AG20443 (cell line): ENCODE data around the gene OMP.

Source experiments
- DNase-seq: peaks from one replicate; pipeline ENCODE4 v3.0.0; 2012; ENCODE audit warnings: low spot score, mixed read lengths

The OMP gene

DNA sequence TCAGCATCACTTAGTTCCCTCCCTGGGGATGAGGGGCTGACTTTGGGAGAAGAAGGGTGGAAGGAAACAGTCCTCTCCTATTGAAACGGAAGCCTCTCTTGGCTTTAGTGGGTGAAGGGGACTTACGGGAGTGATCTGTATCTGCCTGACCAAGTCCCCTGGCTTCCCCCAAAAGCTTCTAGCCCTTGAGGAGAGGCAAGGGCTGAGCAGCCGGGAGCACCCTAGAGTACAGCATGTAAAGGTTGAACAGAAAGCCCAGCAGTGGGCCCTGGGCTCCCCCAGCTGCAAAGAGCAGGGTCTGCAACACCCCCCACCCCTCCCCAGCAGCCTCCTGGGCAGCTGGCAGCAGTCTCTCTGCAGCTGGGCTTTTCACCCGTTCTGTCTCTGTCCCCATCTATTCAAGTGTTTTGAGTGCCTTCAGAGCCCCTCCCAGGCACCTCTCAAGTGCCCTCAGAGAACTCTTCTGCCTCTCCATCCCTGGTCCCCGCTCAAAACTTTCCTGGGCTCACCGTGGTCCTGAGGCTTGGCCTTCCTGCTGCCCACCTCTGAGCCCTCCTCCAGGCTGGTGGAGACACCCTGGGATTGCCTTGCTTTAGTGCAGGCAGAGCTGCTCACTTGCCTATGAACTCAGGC lies 33.2 kb upstream of the OMP start:
- DNase-seq: no peak

DNA sequence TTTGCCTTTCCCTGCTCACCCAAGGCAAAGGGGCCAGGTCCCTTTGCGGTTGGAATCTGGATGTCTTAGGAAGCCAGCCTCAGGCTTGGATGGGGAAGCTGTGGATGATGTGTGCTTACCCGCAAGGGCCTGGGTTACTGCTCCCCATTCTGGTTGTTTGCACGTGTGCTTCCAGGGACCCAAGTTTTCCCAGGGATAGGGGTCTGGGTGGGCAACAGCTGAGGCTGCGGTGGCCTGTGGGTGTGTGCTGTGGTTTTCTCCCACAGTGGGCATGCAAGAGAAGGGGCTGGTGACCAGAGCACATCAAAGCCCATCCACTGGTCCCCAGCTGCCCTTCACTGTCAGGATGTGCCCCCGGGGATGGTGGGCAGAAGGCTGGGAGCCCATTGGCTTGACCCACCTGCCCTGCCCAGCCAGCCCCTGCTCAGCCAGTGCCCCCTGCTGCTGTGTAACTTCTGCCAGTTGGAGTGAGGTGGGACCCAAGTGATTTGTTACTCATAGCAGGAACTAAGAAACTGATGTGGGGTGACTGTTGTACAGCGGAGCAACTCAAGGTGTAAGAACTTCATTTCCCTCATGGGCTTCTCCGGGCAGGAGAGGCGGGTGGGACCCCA lies 32.6 kb upstream of the OMP start:
- no peak for DNase-seq

DNA sequence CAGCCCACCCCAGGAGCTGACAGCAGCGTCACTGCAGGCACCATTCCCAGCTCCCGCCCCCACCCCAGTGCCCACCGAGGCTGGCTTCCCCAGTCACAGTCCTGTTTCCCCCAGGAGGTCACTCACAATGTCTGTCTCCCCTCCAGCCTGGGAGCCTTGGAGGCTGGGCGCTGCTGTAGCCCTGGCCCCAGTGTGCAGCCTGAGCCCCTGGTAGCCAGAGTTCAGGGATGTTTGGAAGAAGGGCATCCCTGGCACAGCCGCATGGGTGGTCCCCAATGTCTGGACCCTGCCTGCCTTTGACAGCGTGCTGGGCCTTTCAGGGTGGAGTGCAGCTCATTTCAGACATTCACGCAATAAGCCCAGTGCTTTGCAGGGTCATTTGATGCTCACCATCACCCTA lies 31.6 kb upstream of the OMP start:
- no peak for DNase-seq

DNA sequence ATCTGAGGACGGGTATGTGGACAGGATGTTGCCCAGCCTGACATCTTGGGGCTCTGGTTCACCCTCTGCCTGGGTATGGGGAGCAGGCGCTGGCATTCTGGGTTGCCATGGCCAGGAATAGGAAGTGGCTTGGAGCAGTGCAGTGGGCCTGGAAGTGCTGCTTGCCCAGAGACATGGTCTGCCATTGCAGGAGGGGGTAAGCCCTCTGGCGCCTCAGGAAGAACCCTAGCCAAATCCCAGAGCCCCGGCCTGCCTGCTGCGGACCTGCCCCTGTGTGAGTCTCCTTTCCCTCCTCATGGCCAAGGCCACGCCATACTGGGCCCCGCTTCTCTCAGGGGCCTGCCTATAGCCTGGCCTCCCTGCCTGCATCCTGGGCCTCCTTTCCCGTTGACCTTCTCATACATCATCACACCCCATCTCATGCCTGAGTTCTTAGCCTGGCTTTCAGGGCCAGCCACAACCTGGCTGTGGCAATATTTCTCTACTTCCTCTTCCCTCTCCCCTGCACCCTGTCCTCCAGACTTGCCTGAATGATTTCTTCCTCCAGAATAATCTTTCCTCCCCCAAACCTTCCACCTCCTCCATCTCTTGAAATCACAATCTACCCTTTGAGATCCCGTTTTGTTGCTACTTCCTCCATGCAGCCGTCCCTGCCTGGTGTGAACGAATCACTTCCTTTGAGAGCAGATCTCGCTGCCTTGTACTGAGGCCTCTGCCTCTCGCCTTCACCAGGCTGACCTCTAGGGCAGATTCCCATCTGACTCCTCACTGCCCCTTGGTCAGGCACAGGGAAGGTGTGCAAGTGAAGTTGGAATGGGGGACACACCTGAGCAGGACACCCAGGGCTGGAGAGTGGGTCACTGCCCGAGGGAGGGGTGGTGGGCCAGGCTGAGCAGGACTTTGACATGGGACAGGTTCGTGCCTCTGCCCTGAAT lies 30.7 kb upstream of the OMP start:
- DNase-seq: no peak

DNA sequence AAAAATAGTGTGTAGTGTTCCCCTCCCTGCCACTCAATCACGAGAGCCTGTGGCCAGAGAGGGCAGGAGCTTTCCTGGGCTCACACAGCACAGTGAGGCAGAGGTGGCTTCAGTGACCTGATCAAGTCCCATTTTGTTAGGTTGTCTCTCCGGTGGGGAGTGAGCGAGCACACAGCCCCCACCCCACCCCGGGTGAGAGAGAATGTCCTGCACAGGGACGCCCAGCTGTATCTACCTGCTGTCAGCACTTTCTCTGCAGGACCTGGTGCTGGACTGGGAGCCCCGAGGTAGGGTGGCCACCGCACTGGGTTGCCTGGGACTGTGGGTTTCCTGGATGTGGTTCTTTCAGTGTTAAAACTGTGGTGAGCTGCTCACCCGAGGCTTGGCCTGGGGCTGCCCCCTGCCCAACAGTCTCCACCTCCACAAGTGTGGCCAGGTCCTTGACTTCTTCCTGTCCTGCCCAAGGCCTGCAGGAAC lies 29.8 kb upstream of the OMP start:
- no peak for DNase-seq

DNA sequence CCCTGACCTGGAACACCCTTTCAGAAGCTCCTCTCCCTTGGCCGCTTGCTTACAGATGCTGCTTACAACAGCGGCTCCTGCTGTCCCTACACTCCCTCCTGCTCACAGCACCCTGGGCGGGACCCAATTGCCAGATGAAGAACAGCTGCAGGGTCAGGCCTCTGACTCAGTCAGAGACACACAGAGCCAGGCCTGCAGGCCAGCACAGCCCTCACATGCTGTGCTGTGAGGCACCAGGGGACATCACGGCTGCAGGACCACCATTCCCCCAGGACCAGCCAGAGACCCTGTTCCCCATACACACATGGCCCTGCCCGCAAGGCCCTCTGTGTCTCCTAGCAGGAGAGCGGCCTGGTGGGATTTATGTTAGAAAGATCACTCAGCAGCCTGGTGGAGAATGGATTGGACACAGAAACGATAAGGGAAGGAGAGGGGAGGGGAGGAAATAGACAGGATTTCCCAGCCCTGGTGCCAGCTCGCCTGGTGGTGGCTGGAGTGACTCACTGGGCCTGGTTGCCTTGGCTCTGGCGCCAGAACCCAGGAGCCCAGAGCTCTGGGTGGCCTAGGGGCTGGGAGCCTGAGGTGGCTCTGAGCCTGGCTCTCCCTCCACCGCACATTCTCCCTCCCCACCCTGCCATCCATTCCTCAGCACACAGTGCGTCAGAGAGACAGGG lies 29.2 kb upstream of the OMP start:
- DNase-seq: peak; percentile 95

DNA sequence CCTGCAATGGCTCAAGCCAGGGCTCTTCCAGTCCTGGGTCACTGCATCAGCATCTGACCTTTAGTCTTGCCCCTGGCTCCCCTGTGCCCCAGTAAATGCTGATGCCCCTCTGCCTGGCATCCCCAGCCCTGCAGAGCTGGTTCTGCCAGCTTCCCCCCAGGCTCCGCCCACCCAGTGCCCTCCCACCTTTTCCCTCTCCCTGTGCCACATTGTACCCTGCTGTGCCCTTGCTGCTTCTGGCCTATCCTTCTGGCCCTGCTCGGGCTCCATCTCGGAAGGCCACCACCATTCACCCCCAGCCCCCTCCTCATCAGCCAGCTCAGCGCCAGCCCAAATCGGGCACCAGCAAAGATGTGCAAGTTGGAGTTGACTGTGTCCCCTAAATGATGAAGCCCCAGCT lies 28.4 kb upstream of the OMP start:
- no peak for DNase-seq

DNA sequence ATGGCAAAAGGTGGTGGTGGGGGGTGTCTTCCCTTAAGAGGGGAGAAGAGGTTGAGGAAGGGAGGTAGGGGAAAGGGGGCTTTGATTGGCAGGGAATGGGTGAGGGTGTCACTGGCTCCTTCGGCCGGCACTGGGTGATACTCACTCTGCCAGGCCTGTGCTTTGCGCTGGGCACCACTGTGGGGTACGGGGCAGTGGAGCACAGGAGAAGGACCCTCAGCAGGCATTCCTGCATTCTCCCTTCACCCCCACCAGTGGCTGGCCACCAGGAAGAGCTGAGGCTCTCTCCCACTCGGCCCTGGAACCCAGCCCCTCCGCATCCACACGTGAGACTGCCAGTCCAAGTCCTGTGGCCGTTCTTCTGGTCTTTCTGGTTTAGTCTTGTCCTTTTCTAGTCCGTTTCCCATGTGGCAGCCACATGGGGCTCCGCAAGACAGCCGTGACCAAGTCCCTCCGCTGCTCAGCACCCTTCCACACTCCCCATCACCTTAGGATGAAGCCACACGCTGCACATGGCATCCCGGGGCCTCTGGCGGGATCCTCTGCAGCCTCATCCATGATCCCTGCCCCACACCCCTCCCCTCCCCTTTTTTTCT lies 27.9 kb upstream of the OMP start:
- DNase-seq: no peak

DNA sequence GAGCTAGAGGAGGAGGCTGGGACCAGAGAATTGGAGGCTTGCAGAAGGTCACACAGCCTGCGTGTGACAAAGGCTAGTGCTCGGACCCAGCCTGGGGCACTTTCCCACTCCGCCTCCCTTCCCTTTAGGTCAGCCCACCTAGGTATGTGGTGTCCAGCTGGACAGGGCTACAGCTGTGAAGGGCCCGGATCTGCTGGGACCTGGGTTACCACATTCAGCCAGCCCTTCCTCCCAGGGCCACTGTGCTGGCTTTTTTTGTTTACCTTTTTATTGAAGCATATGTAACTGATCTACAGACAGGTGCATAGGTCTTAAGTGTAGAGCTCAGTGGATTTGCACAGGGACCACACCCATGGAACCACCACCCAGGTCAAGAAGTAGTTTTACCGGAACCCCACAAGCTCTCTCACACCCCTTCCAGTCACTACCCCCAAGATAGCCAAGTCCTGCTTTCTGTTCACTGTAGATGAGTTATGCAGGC lies 27.2 kb upstream of the OMP start:
- no peak for DNase-seq

DNA sequence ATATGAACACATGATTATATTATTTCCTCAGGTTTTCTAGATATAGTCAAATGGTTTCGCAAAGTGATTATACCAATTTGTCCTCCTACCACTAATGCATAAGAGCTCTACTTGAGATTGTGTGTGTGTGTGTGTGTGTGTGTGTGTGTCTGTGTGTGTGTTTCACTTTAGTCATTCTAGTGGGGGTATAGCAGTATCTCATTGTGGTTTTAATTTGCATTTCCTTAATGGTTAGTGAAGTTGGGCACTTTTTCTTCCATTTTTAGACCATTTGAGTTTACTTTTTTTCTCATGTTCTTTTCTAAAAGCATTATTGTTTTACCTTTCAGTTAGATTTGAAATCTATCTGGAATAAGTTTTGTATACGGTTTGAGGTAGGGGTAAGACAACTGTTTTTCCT lies 23.0 kb upstream of the OMP start:
- DNase-seq: no peak

DNA sequence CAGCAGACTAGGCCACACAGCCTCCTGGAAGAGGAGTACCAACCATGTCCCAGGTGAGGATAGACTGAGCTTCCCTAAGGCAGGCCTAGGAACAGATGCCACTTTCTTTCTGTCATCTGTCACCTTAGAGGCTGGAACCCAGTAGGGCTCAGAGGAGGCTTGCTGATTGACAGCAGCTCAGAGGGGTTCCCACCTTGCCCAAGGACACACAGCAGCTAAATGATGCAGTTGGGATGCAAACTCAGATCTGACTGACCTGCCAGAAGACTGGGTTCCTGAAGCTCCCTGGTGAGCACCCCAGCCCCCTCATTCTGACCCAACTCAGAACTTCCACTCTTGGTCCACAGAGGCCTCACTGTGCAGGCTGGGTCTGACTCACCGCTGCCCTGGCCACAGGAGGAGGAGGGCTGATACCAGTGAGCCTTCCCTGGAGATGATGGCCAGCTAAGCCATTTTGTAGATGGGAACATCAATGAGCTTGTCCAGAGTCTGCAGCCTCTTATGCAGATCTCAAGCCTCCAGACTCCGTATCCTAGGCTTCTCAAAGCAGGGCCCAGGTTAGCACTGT lies 21.9 kb upstream of the OMP start:
- peak; percentile 58 for DNase-seq

DNA sequence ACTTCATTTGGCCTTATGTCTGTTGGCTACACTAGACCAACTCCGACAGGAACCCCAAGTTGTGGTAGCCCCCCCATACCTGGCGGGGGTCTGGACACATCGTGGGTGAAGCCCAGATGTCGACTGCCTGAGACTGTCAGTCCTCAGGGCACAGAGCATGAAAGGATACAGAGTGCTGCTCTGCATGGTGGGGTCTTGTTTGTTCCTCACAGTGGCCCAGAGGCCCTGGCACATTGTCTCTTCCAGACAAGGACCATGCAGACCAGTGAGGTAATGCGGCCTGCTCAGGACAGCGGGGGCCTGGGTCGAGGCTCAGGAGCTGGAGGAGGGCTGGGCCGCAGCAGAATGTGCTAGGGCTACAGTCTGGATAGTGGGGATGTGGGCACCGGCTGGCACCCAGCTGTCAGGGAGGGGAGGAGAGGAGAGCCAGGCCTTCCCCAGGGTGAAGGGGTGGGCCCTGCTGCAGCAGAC lies 21.2 kb upstream of the OMP start:
- no peak for DNase-seq

DNA sequence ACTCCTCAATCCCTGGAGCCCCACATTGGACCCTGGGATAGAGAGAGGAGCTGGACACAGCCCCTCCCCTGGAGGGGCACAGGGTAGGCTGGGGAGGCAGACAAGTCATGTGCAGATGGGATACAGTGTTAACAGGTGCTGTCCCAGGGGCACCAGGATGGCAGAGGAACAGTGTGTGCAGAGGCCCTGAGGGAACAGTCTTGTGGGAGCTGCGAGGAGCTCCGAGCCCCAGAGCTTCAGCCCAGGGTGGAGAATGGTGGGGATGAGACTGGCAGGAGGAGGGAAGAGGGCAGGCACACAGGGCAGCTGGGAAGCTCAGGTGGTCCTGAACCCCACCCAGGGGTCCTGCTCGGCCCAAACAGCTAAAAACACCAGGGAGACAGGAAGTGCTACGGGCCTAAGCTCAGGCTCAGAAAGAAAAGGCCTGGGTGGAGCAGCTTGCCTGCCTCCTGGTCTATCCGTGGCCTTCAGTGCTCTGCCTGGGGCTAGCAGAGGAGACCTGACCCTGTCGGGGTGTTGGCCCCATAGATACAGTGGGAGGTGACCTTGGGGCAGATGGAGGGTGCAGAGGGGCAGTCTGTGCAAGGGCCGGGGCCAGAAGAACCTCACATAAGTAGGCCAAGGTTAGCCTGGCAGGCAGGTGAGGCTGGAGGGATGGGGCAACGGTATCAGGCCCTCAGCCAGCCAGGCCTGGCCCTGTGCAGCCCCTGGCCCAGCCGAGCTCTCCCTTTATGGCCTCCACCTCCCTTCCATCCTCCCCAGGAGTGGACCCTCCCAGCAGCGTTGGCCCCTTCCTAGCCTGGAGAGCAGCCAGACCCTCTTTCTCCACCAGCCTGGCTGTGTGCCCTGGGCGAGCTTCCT lies 20.4 kb upstream of the OMP start:
- DNase-seq: no peak

DNA sequence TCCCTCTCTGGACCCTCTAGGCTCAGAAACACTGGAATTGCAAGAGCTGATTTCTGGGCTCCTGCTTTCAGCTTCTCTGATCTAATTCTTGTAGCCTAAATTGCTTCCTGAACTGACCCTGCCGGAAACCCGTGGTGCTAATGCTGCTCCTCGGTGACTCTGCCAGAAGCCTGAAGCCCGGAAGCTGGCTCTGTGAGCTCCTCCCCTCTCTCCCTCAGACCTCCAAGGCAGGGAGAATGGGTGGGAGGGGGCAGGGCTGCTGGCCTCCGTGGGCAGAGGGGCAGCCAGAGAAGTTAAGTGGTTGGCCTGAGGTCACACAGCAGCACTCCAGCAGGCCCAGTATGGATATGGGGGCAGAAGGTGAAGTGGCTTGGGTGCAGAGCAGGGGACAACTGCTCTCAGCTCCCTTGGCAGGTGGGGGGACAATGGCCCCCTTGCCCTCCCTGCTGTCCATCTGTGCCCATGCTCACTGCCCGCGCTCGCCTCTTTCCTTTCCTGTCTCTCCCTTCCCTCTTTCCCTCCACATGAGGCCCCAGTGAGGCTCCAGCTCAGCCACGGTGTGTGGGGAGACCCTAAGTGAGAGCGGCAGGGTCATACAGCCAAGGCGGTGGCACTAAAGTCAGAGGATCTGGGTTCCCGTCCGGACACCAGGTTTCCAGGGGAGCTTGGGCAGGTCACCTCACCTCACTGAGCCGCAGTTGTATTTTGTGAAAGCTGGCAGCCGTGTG lies 19.6 kb upstream of the OMP start:
- DNase-seq: peak; percentile 69

DNA sequence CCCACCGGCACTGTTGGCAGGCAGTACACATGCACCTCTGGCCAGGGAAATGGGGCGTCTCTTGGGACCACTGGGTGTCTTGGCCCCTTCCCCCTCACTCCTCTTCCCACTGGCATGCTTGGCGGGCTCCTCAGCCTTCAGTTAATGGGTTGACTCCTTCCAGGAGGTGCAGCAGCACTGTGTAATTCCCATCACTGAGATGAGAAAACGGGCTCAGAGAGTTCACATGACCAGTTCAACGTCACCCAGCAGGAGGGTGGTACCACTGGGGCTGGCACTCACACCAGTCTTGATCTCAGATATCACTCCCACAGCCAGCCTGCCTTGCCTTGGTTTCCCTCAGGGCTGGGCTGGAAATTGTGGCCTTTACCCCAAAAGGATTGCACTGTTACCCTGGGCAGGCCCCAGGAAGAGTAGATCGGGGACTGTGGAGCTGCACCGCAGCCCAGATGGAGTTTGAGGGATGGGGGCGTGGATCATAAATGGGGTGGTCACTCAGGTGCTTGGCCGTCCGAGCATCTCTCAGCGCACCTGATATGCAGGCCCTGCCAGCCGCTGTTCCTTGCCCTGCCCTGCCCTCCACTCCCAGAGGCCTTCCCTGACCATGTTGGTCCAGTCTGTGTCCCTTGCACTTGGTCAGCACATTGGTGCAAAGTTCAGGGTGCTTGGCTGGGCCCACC lies 18.9 kb upstream of the OMP start:
- no peak for DNase-seq

DNA sequence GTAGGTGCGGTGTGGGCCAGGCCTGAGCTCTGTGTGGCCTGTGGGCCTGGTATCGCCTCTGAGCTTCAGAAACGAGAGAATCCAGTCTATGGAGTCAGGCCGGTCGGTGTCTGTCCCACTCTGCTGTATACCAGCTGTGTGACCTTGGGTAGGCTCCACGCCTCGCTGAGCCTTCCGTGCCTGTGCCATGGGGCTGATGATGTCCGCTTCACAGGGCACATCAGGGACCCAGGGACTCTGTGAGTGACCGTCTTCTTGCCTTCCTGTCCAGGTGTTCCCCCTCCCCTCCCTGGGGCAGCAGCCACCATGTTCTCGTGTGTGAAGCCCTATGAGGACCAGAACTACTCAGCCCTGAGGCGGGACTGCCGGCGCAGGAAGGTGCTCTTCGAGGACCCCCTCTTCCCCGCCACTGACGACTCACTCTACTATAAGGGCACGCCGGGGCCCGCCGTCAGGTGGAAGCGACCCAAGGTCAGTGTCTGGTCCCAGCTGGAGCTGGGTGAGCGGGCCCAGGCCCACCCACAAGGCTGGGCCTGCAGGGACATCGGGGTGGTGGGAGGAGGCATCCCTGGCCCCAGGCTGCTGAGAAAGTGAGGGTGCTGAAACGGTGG lies 18.0 kb upstream of the OMP start:
- DNase-seq: no peak

DNA sequence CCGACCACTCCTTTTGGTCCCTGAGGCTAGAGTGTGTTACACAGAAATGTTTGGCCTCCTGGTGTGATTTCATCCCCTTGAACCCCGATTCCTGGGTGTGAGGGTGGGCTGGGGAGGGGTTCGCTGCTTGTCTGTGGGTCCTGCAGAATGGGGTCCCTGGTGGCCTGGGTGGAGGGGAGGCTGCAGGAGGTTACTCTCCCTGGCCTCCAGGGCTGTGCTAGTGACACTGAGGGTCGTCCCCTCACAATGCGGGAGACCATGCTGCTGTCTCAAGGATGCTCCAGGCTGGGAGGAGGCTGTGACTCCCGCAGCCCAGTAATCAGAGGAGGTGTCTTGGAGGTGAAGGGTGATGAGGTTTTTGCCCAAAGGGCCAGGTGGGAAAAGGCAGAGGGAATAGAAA lies 17.0 kb upstream of the OMP start:
- DNase-seq: no peak
